ENCODE measurements around the gene BANF2. TPM values are rescaled to one million over a fixed set of nuclear protein-coding genes. Genes with fewer than 3 reads are reported as not detected.

BANF2 gene
- total RNA-seq, 1 experiment from 2014 or later = not detected

- no peak overlapping the region for H3T11ph ChIP-seq (ENCODE audit: low read length)
- H3K36me3 Mint-ChIP-seq (ENCODE audit: insufficient read depth in 1 of 3, low read depth in 3 of 3) = peaks cover 47 to 52% (median 51%) of the 10 kb centered on the region in 3 experiments
- H3K27me3 ChIP-seq (ENCODE audit: insufficient read depth, low read length) = no peaks in the 10 kb centered on the region
- H3K4me1 ChIP-seq (ENCODE audit: insufficient read depth, low read length) = peaks cover 2% of the 10 kb centered on the region; the same call in 1 of the 2 replicates
- no peaks in the 10 kb centered on the region for H3K9me3 ChIP-seq (ENCODE audit: control insufficient read depth, low read depth, low read length)
- H3K23me2 ChIP-seq (ENCODE audit: insufficient read length, low read depth, low read length, poor library complexity, severe bottlenecking) = no peaks in the 10 kb centered on the region
- H3K79me2 ChIP-seq (ENCODE audit: insufficient read depth, low read length) = peaks cover 21% of the 10 kb centered on the region; the same call in 1 of the 2 replicates
- no peak overlapping the region for H3K18ac ChIP-seq (ENCODE audit: insufficient read length, low read depth, low read length)
- H3K4ac ChIP-seq (ENCODE audit: low read depth, low read length) = no peak overlapping the region
- H3K56ac ChIP-seq (ENCODE audit: insufficient read length, low read depth, low read length) = no peak overlapping the region
- H4K8ac ChIP-seq (replicated peaks; ENCODE audit: insufficient read length, low read depth, low read length) = no peak overlapping the region
- no peak overlapping the region for H3K27ac ChIP-seq (ENCODE audit: insufficient read length, low read depth, low read length)
- peaks cover 37 to 48% of the 10 kb centered on the region in 2 experiments for H3K4me1 Mint-ChIP-seq
- no peaks in the 10 kb centered on the region; the same call in 1 of the 2 replicates for H3K27me3 Mint-ChIP-seq (ENCODE audit: low read depth)
- peak; percentile 62 for DNase-seq
- WGBS (ENCODE audit: extremely low coverage, insufficient read length, low lambda C conversion rate) = no CpG with 5 or more reads among the region's 11 CpGs
- H2BK15ac ChIP-seq (ENCODE audit: low read depth, low read length) = no peak overlapping the region
- H2BK120ac ChIP-seq (ENCODE audit: low read depth, low read length, poor library complexity, severe bottlenecking) = no peak overlapping the region
- H4K91ac ChIP-seq (ENCODE audit: insufficient read length, low read depth, low read length) = no peak overlapping the region
- H3K14ac ChIP-seq (ENCODE audit: insufficient read depth, low read length) = no peak overlapping the region
- peak overlapping the region in 2 of 3 experiments; percentile 89 to 90; a peak in 4 of 7 replicates for H3K27ac Mint-ChIP-seq
- H2BK5ac ChIP-seq (ENCODE audit: insufficient read length, low read length) = no peak overlapping the region
- H4K20me1 ChIP-seq (ENCODE audit: control insufficient read depth, insufficient read depth, insufficient read length) = no peaks in the 10 kb centered on the region
- H3K79me1 ChIP-seq (ENCODE audit: insufficient read depth, low read depth, low read length, poor library complexity, severe bottlenecking) = peaks cover 4% of the 10 kb centered on the region
- H2AK5ac ChIP-seq (ENCODE audit: insufficient read length, low read length) = no peak overlapping the region
- H3K9me3 Mint-ChIP-seq = peaks cover 11 to 22% of the 10 kb centered on the region in 2 experiments
- H2BK20ac ChIP-seq (ENCODE audit: low read depth, low read length, poor library complexity, severe bottlenecking) = no peak overlapping the region
- no peak overlapping the region for H4K5ac ChIP-seq (ENCODE audit: insufficient read length, low read depth, low read length)
- no peak overlapping the region for H3K4me3 Mint-ChIP-seq
- H3K9ac ChIP-seq (ENCODE audit: extremely low read depth, insufficient read length, low read length) = no peak overlapping the region
- H2BK12ac ChIP-seq (ENCODE audit: insufficient read length, low read depth, low read length) = no peak overlapping the region
- H3K4me2 ChIP-seq (ENCODE audit: insufficient read depth, insufficient read length, low read length) = no peak overlapping the region
- no peak overlapping the region for H2AFZ ChIP-seq (ENCODE audit: low read length)
- H3K23ac ChIP-seq (ENCODE audit: insufficient read length, low read depth, low read length) = no peak overlapping the region
- no peak for TF ChIP-seq CTCF (conservative IDR thresholded peaks at IDR 0.05)
Measured at GRCh38 chr20:17655865-17656479, 43.8 kb upstream of the BANF2 start.
